HG02970 (cell line): Measurements from ENCODE around the gene CRHR2.
"Not testable (repeated sequence)": the region's sequence is repeated elsewhere in the genome, so short reads cannot be mapped to it uniquely, and the experiment has no call there.

ENCODE experiments used
- ATAC-seq: cut with Tn5 transposase; IDR thresholded peaks from one replicate; pipeline ENCODE4 v1.9.1; 2021; ENCODE audit warnings: mild to moderate bottlenecking, moderate library complexity, moderate number of reproducible peaks; ENCODE audit not compliant: unreplicated experiment, low FRiP score

The CRHR2 gene

GRCh38 chr7:30682212-30683083, at the start of gene CRHR2:
Gene CRHR2 (minus strand): TSS chr7:30682456. CDS start chr7:30682280, 176 bp downstream.
- no peak for ATAC-seq

- ATAC-seq: no peak
Observed at GRCh38 chr7:30731581-30731980, 49.3 kb upstream of the CRHR2 start.

- no peak for ATAC-seq
Observed at GRCh38 chr7:30730996-30731395, 48.7 kb upstream of the CRHR2 start.

GRCh38 chr7:30730097-30730496, 47.8 kb upstream of the CRHR2 start:
- no peak for ATAC-seq

GRCh38 chr7:30729642-30730041, 47.4 kb upstream of the CRHR2 start:
- no peak for ATAC-seq

- no peak for ATAC-seq
Observed at GRCh38 chr7:30728591-30729100, 46.4 kb upstream of the CRHR2 start.

- no peak for ATAC-seq
Observed at GRCh38 chr7:30727061-30727945, 45.0 kb upstream of the CRHR2 start.

- no peak for ATAC-seq
Observed at GRCh38 chr7:30726296-30727006, 44.2 kb upstream of the CRHR2 start.

GRCh38 chr7:30723776-30724175, 41.5 kb upstream of the CRHR2 start:
- ATAC-seq: no peak

GRCh38 chr7:30722671-30723070, 40.4 kb upstream of the CRHR2 start:
- no peak for ATAC-seq

- no peak for ATAC-seq
Observed at GRCh38 chr7:30722187-30722586, 39.9 kb upstream of the CRHR2 start.

- ATAC-seq: no peak
Observed at GRCh38 chr7:30721211-30721610, 39.0 kb upstream of the CRHR2 start.

- not testable (repeated sequence) for ATAC-seq
Observed at GRCh38 chr7:30719434-30719833, 37.2 kb upstream of the CRHR2 start.

GRCh38 chr7:30717181-30717580, 34.9 kb upstream of the CRHR2 start:
- no peak for ATAC-seq

GRCh38 chr7:30714129-30714528, 31.9 kb upstream of the CRHR2 start:
- no peak for ATAC-seq

- ATAC-seq: no peak
Observed at GRCh38 chr7:30713392-30713791, 31.1 kb upstream of the CRHR2 start.

GRCh38 chr7:30710669-30711068, 28.4 kb upstream of the CRHR2 start:
- no peak for ATAC-seq

GRCh38 chr7:30709549-30709948, 27.3 kb upstream of the CRHR2 start:
- ATAC-seq: no peak

GRCh38 chr7:30708983-30709382, 26.7 kb upstream of the CRHR2 start:
- no peak for ATAC-seq

GRCh38 chr7:30708412-30708811, 26.2 kb upstream of the CRHR2 start:
- ATAC-seq: no peak
